Fibroblast of peridontal ligament (primary cell): ENCODE data around the gene CHCHD10.

Experiments
- DNase-seq: peaks from one replicate; pipeline ENCODE4 v3.0.0-alpha.2; 2010; ENCODE audit errors: extremely low read depth

Gene CHCHD10

GRCh38 chr22:23767673-23768548, at the start of gene CHCHD10:
Gene CHCHD10, minus strand, starts transcription at chr22:23767972. Its CDS starts 98 bp downstream, at chr22:23767874.
- peak; percentile 68 for DNase-seq

GRCh38 chr22:23817146-23817545, 49.4 kb upstream of the CHCHD10 start:
- no peak for DNase-seq

GRCh38 chr22:23816156-23816976, 48.6 kb upstream of the CHCHD10 start:
- DNase-seq = no peak

GRCh38 chr22:23815541-23816155, 47.9 kb upstream of the CHCHD10 start:
- no peak for DNase-seq

GRCh38 chr22:23812378-23812777, 44.6 kb upstream of the CHCHD10 start:
- no peak for DNase-seq

GRCh38 chr22:23806837-23807236, 39.1 kb upstream of the CHCHD10 start:
- DNase-seq = no peak

- DNase-seq = no peak
Observed at GRCh38 chr22:23804781-23805291, 37.1 kb upstream of the CHCHD10 start.

- no peak for DNase-seq
Observed at GRCh38 chr22:23803001-23803819, 35.4 kb upstream of the CHCHD10 start.

- no peak for DNase-seq
Observed at GRCh38 chr22:23801886-23802377, 34.2 kb upstream of the CHCHD10 start.

GRCh38 chr22:23801238-23801821, 33.6 kb upstream of the CHCHD10 start:
- DNase-seq = no peak

GRCh38 chr22:23800297-23801237, 32.8 kb upstream of the CHCHD10 start:
- DNase-seq = no peak

- DNase-seq = peak; percentile 26
Observed at GRCh38 chr22:23796461-23796860, 28.7 kb upstream of the CHCHD10 start.

- DNase-seq = no peak
Observed at GRCh38 chr22:23793326-23793725, 25.6 kb upstream of the CHCHD10 start.

- DNase-seq = no peak
Observed at GRCh38 chr22:23791738-23792645, 24.2 kb upstream of the CHCHD10 start.

- peak; percentile 89 for DNase-seq
Observed at GRCh38 chr22:23790819-23791737, 23.3 kb upstream of the CHCHD10 start.

- no peak for DNase-seq
Observed at GRCh38 chr22:23789638-23790037, 21.9 kb upstream of the CHCHD10 start.

- no peak for DNase-seq
Observed at GRCh38 chr22:23789121-23789520, 21.3 kb upstream of the CHCHD10 start.
